ENCODE data around the gene RABGEF1.
"Not testable (repeated sequence)": the region's sequence is repeated elsewhere in the genome, so short reads cannot be mapped to it uniquely, and the experiment has no call there.

RABGEF1 gene

DNA sequence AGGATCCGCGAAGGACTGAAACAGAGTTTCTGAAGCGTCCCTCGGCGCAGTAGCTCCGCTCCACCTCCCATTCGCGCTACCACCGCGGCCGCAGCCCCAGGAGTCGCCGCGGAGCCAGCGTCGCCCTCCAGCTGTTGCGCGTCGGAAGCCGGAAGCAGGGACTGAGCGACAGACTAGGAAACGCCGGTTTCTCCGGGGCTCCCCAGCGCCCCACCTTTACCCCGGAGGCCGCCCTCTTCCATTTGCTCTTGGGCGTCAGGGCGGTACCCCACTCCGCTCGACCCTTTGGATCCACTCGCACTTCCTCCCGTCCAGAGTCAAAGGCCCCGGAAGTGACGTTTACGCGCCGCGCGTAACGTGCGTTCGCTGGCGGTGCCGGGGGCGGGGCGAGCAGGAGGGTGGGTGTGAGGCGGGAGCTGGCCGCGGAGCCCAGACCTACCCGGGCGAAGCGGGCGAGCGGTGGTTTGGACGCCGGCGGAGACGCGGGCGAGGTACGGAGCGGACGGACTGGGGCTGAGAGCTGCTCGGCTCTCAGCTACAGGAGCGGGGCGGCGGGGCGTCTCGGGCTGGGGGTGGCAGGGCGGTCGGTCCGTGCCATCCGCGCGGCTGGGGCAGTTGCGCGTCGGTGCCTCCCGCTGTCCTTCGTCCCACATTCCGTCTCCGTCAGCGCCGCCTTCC is at the start of gene RABGEF1:
TSS of gene RABGEF1 (plus strand) at position 432 of the 678 bp plus-strand sequence. CDS start 31,167 bp downstream, outside the sequence.
- DNase-seq (ENCODE audit: low read depth), result peak; percentile 94

DNA sequence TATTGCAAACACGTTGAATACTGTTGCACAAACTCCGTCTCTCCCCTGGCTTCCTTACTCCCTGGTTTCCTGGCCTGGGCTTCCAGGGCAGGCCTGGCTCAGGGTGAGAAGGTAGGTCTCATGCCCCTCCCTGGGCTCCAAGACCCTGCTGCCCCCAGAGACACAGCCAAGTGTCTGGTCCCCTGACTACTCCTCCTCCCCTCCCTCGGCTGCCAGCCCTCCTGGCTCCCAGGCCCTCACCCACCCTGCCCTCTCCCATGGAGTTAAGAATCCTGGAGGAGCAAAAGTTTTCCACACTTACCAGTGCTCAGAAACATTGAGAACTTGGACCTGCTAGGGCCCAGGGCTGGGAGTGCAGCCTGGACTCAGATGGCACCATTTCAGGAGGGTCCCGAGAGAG is 47.2 kb upstream of the RABGEF1 start:
- DNase-seq (ENCODE audit: low read depth), result no peak

- no peak for DNase-seq (ENCODE audit: low read depth)
Observed at GRCh38 chr7:66694286-66694685, 46.2 kb upstream of the RABGEF1 start.

DNA sequence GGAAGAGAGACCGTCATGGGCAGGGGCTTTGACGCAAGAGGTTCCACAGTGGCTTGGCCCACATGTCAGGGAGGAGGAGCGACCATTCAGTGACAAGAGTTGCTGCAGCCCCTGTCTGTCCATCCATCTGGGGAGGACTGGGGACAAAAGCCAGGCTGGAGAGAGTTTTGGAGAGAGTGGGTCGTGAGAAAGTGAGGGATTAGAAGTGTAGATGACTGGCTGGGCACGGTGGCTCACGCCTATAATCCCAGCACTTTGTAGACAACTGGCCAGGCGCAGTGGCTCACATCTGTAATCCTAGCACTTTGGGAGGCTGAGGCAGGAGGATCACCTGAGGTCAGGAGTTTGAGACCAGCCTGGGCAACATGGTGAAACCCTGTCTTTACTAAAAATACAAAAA is 45.1 kb upstream of the RABGEF1 start:
- DNase-seq (ENCODE audit: low read depth), result not testable (repeated sequence)

- not testable (repeated sequence) for DNase-seq (ENCODE audit: low read depth)
Observed at GRCh38 chr7:66696134-66696533, 44.4 kb upstream of the RABGEF1 start.

GRCh38 chr7:66696774-66697191 is 43.8 kb upstream of the RABGEF1 start:
- DNase-seq (ENCODE audit: low read depth), result no peak

- DNase-seq (ENCODE audit: low read depth), result no peak
Observed at GRCh38 chr7:66697449-66698438, 42.8 kb upstream of the RABGEF1 start.

- DNase-seq (ENCODE audit: low read depth), result no peak
Observed at GRCh38 chr7:66698652-66699205, 41.8 kb upstream of the RABGEF1 start.

DNA sequence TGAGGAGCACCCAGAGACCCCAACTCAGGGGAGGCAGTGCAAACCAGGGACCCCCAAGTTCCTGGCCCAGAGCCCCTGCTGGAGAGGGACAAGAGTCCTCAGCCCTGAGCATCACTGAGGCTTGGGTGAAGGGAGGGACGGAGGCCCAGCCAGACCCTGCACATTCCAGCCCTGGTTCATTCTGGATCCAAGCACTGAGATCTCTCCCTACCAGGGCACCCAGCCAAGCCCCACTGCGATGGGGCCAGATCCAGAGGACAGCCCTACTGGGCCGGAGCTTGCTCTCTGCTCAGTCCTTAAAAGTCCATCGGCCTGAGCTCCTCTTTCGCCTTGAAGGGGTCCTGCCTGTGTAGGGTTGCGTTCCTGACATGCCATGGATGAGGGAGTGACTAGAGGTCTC is 40.5 kb upstream of the RABGEF1 start:
- DNase-seq (ENCODE audit: low read depth), result no peak

DNA sequence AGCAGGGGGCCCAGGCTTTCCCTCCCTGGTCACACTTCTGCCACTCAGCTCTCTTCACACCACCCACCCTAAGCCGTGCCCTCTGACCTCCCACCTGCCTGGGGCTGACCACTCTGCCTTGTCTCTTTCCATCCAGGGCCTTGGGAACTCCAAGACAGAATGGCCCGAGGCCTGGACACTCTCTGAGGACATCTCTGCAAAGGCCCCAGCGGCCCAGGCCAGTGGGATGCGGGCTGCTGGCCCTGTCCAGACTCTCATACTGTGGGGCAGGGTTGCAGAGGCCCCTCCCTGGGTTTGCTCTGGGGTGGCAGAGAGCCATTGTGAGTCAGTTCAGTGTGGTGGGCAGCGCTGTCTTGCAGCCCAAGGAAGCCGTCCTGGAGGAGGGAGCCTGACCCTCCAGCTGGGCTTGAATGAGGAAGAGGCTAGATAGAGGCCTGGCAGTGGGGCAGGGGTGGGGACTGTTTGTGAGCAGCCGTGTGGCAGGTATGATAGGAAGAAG is 39.9 kb upstream of the RABGEF1 start:
- DNase-seq (ENCODE audit: low read depth), result no peak

- DNase-seq (ENCODE audit: low read depth), result no peak
Observed at GRCh38 chr7:66707825-66708224, 32.7 kb upstream of the RABGEF1 start.

DNA sequence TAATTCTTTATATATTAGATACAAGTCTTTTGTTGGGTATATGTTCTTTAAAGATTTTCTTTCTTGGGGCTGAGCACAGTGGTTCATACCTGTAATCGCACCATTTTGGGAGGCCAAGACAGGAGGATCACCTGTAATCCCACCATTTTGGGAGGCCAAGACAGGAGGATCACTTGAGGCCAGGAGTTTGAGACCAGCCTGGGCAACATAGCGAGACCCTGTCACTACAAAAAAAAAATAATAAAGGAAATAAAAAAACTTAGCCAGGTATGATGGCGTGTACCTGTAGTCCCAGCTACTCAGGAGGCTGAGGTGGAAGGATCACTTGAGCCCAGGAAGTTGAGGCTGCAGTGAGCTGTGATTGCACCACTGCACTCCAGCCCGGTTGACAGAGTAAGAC is 29.8 kb upstream of the RABGEF1 start:
- DNase-seq (ENCODE audit: low read depth), result not testable (repeated sequence)

- no peak for DNase-seq (ENCODE audit: low read depth)
Observed at GRCh38 chr7:66713687-66714086, 26.8 kb upstream of the RABGEF1 start.

GRCh38 chr7:66716634-66717033 is 23.9 kb upstream of the RABGEF1 start:
- DNase-seq (ENCODE audit: low read depth), result not testable (repeated sequence)

GRCh38 chr7:66720561-66720960 is 20.0 kb upstream of the RABGEF1 start:
- no peak for DNase-seq (ENCODE audit: low read depth)

DNA sequence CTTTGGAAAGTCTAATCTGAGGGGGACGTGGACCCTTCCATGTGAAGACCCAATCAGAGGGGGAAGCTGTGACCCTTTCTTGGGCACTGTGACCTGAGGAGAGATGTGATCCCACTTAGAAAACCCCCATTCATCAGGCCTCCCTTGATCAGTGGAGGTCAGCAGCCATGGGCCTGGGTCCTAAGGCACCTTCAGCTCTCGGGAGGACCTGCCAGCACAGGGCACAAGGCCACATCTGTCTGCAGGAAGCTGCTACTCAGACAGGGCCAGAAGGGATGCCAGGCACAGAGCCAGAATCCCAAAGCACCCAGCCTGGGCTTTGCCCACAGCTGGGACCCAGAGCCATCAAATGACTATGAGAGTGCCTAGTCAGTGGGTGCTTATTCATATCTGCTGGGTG is 14.7 kb upstream of the RABGEF1 start:
- DNase-seq (ENCODE audit: low read depth), result no peak

GRCh38 chr7:66727058-66727457 is 13.5 kb upstream of the RABGEF1 start:
- DNase-seq (ENCODE audit: low read depth), result no peak

- DNase-seq (ENCODE audit: low read depth), result no peak
Observed at GRCh38 chr7:66728571-66728970, 12.0 kb upstream of the RABGEF1 start.

GRCh38 chr7:66729274-66729673 is 11.3 kb upstream of the RABGEF1 start:
- DNase-seq (ENCODE audit: low read depth), result no peak

- DNase-seq (ENCODE audit: low read depth), result no peak
Observed at GRCh38 chr7:66731986-66732385, 8.5 kb upstream of the RABGEF1 start.

- DNase-seq (ENCODE audit: low read depth), result no peak
Observed at GRCh38 chr7:66732439-66732838, 8.1 kb upstream of the RABGEF1 start.

DNA sequence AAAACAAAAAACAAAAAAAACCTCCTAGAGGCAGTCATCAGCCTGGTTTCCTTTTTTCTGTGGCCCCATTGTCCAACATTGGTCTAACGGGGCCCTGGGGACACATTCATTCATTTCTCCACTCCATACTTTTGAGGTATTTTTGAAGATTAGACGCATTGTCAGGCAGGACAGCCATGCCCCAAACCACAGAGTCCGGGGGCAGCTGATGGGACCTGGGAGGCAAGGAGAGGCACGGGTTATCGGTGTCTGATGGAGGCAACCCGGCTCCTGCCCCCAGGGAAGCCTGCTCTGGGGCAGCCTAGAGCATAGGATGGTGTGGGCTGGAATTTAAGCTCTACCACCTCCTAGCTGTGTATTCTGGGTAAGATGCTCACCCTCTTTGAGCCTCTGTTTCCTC is 6.5 kb upstream of the RABGEF1 start:
- DNase-seq (ENCODE audit: low read depth), result no peak

- DNase-seq (ENCODE audit: low read depth), result no peak
Observed at GRCh38 chr7:66735154-66735553, 5.4 kb upstream of the RABGEF1 start.
